ENCODE results near the gene APOC1.

Gene APOC1

GRCh38 chr19:44943801-44944249 lies 29.4 kb downstream of the APOC1 start:
- DNase-seq (ENCODE audit: extremely low spot score) = no peak
- TF ChIP-seq SUZ12 (IDR thresholded peaks at IDR 0.05) (no peak), CTBP1 (IDR thresholded peaks at IDR 0.05; ENCODE audit: borderline replicate concordance) (no peak), ELF4 (IDR thresholded peaks at IDR 0.05) (no peak), SP1 (IDR thresholded peaks at IDR 0.05) (no peak), BHLHE40 (IDR thresholded peaks at IDR 0.05; ENCODE audit: borderline replicate concordance) (no peak), ZNF384 (IDR thresholded peaks at IDR 0.05) (no peak), FOXM1 (IDR thresholded peaks at IDR 0.05; ENCODE audit: borderline replicate concordance) (no peak), NFRKB (IDR thresholded peaks at IDR 0.05) (no peak), ARNT (IDR thresholded peaks at IDR 0.05) (no peak), FOXA1 (IDR thresholded peaks at IDR 0.05) (no peak), L3MBTL2 (conservative IDR thresholded peaks at IDR 0.05) (no peak)
- ChIA-PET POLR2A (no interaction called here), CTCF (no interaction called here)

- ChIA-PET POLR2A (no interaction called here), CTCF (no interaction called here)
- TF ChIP-seq TARDBP (IDR thresholded peaks at IDR 0.05) = no peak
- TF ChIP-seq NFRKB (IDR thresholded peaks at IDR 0.05) = no peak
- TF ChIP-seq ARNT (IDR thresholded peaks at IDR 0.05) = no peak
- no peak for TF ChIP-seq SP1 (IDR thresholded peaks at IDR 0.05)
- TF ChIP-seq FOXM1 (IDR thresholded peaks at IDR 0.05; ENCODE audit: borderline replicate concordance) = no peak
- TF ChIP-seq ZNF384 (IDR thresholded peaks at IDR 0.05) = no peak
- no peak for TF ChIP-seq FOXK2 (IDR thresholded peaks at IDR 0.05)
- TF ChIP-seq PKNOX1 (IDR thresholded peaks at IDR 0.05) = no peak
- no peak for TF ChIP-seq FOXA1 (IDR thresholded peaks at IDR 0.05)
- no peak for TF ChIP-seq ELF4 (IDR thresholded peaks at IDR 0.05)
- no peak for TF ChIP-seq L3MBTL2 (conservative IDR thresholded peaks at IDR 0.05)
- no peak for TF ChIP-seq HDGF (IDR thresholded peaks at IDR 0.05; ENCODE audit: borderline replicate concordance)
- no peak for TF ChIP-seq BHLHE40 (IDR thresholded peaks at IDR 0.05; ENCODE audit: borderline replicate concordance)
- TF ChIP-seq LEF1 (IDR thresholded peaks at IDR 0.05; ENCODE audit: borderline replicate concordance) = no peak
- DNase-seq (ENCODE audit: extremely low spot score) = no peak
Observed at GRCh38 chr19:44947041-44947581, 32.7 kb downstream of the APOC1 start.

- no peak for DNase-seq (ENCODE audit: extremely low spot score)
- CTCF ChIA-PET = interaction anchor here (1.7 kb wide), 1 partner anchor 45 kb away, joined by 6 read pairs; no protein-coding TSS in a partner anchor
Observed at GRCh38 chr19:44948237-44948636, 33.8 kb downstream of the APOC1 start.

GRCh38 chr19:44948763-44949374 lies 34.5 kb downstream of the APOC1 start:
- no peak for DNase-seq (ENCODE audit: extremely low spot score)
- TF ChIP-seq LEF1 (IDR thresholded peaks at IDR 0.05; ENCODE audit: borderline replicate concordance) = no peak
- TF ChIP-seq L3MBTL2 (conservative IDR thresholded peaks at IDR 0.05) = no peak
- no peak for TF ChIP-seq TARDBP (IDR thresholded peaks at IDR 0.05)
- TF ChIP-seq NFRKB (IDR thresholded peaks at IDR 0.05) = no peak
- TF ChIP-seq FOXK2 (IDR thresholded peaks at IDR 0.05) = no peak
- TF ChIP-seq FOXA1 (IDR thresholded peaks at IDR 0.05) = no peak
- TF ChIP-seq SUZ12 (IDR thresholded peaks at IDR 0.05) = no peak
- TF ChIP-seq BHLHE40 (IDR thresholded peaks at IDR 0.05; ENCODE audit: borderline replicate concordance) = no peak
- no peak for TF ChIP-seq FOXM1 (IDR thresholded peaks at IDR 0.05; ENCODE audit: borderline replicate concordance)
- no peak for TF ChIP-seq ELF4 (IDR thresholded peaks at IDR 0.05)
- no peak for TF ChIP-seq ARNT (IDR thresholded peaks at IDR 0.05)
- no peak for TF ChIP-seq HDGF (IDR thresholded peaks at IDR 0.05; ENCODE audit: borderline replicate concordance)
- no peak for TF ChIP-seq PKNOX1 (IDR thresholded peaks at IDR 0.05)
- TF ChIP-seq CTBP1 (IDR thresholded peaks at IDR 0.05; ENCODE audit: borderline replicate concordance) = no peak
- no peak for TF ChIP-seq ZNF384 (IDR thresholded peaks at IDR 0.05)
- no peak for TF ChIP-seq SP1 (IDR thresholded peaks at IDR 0.05)
- ChIA-PET CTCF (interaction anchor here (1.7 kb wide), 1 partner anchor 45 kb away, joined by 6 read pairs; no protein-coding TSS in a partner anchor), POLR2A (no interaction called here)

More at GRCh38 chr19:44948237-44948636, 33.8 kb downstream of the APOC1 start:
- TF ChIP-seq PKNOX1 (IDR thresholded peaks at IDR 0.05) (no peak), L3MBTL2 (conservative IDR thresholded peaks at IDR 0.05) (no peak), SUZ12 (IDR thresholded peaks at IDR 0.05) (no peak), FOXA1 (IDR thresholded peaks at IDR 0.05) (no peak), ARNT (IDR thresholded peaks at IDR 0.05) (no peak), FOXK2 (IDR thresholded peaks at IDR 0.05) (no peak), CTBP1 (IDR thresholded peaks at IDR 0.05; ENCODE audit: borderline replicate concordance) (no peak), SP1 (IDR thresholded peaks at IDR 0.05) (no peak), ZNF384 (IDR thresholded peaks at IDR 0.05) (no peak), FOXM1 (IDR thresholded peaks at IDR 0.05; ENCODE audit: borderline replicate concordance) (no peak), BHLHE40 (IDR thresholded peaks at IDR 0.05; ENCODE audit: borderline replicate concordance) (no peak)
- POLR2A ChIA-PET = no interaction called here

- ChIA-PET POLR2A (interaction anchor here (1.3 kb wide), 1 partner anchor 41 kb away, joined by 3 read pairs; no protein-coding TSS in a partner anchor), CTCF (interaction anchor here (1.7 kb wide), 1 partner anchor 46 kb away, joined by 6 read pairs; no protein-coding TSS in a partner anchor)
- TF ChIP-seq ELF4 (IDR thresholded peaks at IDR 0.05) = no peak
- no peak for TF ChIP-seq CTBP1 (IDR thresholded peaks at IDR 0.05; ENCODE audit: borderline replicate concordance)
- TF ChIP-seq ARNT (IDR thresholded peaks at IDR 0.05) = no peak
- TF ChIP-seq LEF1 (IDR thresholded peaks at IDR 0.05; ENCODE audit: borderline replicate concordance) = no peak
- no peak for TF ChIP-seq FOXK2 (IDR thresholded peaks at IDR 0.05)
- no peak for TF ChIP-seq PKNOX1 (IDR thresholded peaks at IDR 0.05)
- no peak for TF ChIP-seq BHLHE40 (IDR thresholded peaks at IDR 0.05; ENCODE audit: borderline replicate concordance)
- no peak for TF ChIP-seq FOXA1 (IDR thresholded peaks at IDR 0.05)
- no peak for TF ChIP-seq L3MBTL2 (conservative IDR thresholded peaks at IDR 0.05)
- TF ChIP-seq HDGF (IDR thresholded peaks at IDR 0.05; ENCODE audit: borderline replicate concordance) = no peak
- TF ChIP-seq ZNF384 (IDR thresholded peaks at IDR 0.05) = no peak
- no peak for TF ChIP-seq SP1 (IDR thresholded peaks at IDR 0.05)
- TF ChIP-seq TARDBP (IDR thresholded peaks at IDR 0.05) = no peak
- TF ChIP-seq NFRKB (IDR thresholded peaks at IDR 0.05) = no peak
- TF ChIP-seq FOXM1 (IDR thresholded peaks at IDR 0.05; ENCODE audit: borderline replicate concordance) = no peak
- DNase-seq (ENCODE audit: extremely low spot score) = no peak
Observed at GRCh38 chr19:44949550-44949949, 35.1 kb downstream of the APOC1 start.

All from HEK293T (cell line).